HG03378 (cell line): Measurements from ENCODE around the gene SPACA5.
A peak's percentile ranks its signal among the peaks of the same experiment; 100 is the strongest.
"Not testable (repeated sequence)": the region's sequence is repeated elsewhere in the genome, so short reads cannot be mapped to it uniquely, and the experiment has no call there.

Experiments
- ATAC-seq: cut with Tn5 transposase; IDR thresholded peaks from one replicate; pipeline ENCODE4 v1.9.1; 2021; ENCODE audit warnings: mild to moderate bottlenecking, moderate library complexity; ENCODE audit not compliant: unreplicated experiment

Gene SPACA5

DNA sequence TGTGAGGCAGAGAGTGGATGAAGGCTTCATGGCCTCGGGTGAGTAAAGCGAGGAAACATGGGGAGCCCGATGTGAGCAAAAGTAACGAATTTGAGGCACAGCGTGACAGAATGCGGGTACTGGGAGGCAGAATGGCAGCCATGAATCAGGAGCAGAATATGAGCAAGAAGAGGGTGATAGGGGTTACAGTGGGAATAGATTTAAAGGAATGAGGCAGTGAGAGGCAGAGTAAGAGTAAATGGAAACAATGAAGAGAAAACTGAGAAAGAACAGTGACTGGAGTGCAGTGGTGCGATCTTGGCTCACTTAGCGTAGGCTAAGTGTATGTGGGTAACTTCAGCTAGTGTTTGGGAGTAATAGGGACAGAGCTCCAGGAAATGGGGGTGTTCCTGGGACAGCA is at the start of gene SPACA5:
Gene SPACA5, plus strand, starts transcription at position 301 of the 400 bp plus-strand sequence. CDS start 815 bp downstream, outside the sequence.
- not testable (repeated sequence) for ATAC-seq

DNA sequence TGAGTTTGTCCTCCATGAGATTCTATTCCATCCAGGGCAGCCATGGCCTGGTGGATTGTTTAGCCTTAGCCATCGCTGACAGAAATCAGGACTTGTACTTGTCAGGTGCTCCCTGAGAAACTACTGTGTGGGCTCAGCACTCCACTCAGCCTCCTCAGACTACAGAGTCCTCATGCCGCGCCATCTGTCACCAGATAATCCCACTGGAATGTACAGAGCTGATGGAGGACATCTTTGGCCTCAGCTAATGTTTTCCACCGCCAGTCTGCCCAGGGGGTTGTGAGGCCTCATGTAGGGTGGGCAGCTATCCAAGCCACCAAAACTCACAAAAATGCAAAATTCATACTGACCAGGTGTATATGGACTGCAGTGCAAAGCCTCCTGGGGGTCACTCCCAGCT is 48.6 kb upstream of the SPACA5 start:
- not testable (repeated sequence) for ATAC-seq

DNA sequence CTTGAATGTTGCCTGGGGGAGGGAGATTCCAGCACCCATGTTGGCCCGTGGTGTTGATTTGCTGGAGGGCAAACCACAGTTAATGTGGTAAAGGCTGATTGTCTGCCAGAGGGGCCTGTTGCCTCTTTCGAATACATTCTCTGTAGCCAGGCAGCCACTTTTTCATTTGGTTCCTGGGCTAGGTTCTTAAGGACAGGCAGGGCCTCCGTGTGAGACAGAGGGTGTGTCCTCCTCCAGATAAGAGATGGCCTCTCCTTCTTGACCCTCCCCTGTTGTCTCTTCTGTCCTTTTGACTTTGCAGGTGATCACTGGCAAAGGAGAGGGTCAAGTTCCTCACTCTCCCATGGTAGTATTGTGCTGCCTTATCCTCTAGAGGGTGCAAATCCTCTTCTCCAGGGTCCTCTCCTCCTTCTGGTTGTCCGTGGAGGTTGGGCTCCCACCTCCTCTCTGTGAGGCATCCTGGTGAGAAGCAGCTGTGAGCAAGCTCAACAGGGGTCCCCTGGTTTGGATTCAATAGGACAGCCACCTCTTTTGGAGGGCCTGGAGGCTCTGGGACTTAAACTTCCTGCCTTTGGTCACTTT is 47.9 kb upstream of the SPACA5 start:
- ATAC-seq, result no peak

DNA sequence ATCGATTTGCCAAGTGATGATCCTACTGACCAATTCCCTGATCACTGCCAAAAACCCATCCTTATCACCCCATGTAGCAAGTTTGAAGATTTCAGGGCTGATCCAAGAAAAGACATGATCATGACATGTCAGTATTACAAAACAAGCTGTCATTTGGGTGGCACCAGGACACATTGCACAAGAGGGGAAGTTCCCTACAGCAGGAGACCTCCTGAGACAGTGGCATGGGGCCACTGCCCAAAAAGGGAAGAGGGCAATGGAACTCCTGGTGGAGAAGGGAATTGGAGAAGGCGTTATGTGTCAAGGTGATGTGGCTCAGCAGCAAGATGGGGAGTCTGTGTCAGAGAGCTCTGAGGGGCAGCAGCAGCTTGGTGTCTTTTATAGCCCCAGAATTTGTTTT is 46.4 kb upstream of the SPACA5 start:
- no peak for ATAC-seq

DNA sequence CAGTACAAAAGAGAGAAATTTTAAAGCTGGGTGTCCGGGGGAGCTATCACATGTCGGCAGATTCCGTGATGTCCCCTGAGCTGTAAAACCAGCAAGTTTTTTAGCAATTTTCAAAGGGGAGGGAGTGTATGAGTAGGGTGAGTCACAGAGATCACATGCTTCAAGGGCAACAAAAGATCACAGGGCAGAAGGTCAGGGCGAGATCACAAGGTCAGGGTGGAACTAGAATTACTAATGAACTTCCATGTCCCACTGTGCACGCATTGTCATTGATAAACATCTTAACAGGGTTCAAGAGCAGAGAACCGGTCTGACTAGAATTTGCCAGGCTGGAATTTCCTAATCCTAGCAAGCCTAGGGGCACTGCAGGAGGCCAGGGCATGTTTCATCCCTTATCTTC is 45.0 kb upstream of the SPACA5 start:
- not testable (repeated sequence) for ATAC-seq

DNA sequence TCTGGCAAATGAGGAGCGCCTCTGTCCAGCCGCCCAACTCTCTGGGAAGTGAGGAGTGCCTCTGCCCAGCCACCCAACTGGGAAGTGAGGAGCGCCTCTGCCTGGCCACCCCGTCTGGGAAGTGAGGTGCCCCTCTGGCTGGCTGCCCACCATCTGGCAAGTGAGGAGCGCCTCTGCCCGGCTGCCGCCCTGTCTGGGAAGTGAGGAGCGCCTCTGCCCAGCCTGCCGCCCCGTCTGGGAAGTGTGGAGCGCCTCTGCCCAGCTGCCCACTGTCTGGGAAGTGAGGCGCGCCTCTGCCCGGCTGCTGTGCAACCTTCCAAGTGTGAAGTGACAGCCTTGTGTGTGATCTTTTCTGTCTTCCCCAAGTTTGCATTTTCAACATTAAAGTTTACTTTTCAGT is 41.3 kb upstream of the SPACA5 start:
- ATAC-seq, result not testable (repeated sequence)

DNA sequence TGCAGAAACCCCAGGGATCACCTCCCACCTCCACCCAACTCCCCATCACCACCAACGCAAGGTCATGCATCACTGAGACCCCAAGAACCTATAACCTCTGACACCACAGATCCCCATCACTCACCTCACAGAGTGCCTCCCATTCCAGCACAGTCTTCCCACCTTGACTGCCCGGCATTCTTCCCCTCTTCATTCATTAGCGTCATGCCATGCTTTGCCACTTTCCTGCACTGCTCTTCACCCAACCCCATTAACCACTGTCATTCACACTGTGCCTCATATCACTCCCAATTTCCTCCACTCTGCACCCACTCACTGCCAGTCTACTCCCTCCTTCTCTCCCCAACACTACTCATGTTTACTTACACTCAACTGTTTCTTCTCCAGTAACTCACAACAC is 33.6 kb upstream of the SPACA5 start:
- ATAC-seq, result no peak

DNA sequence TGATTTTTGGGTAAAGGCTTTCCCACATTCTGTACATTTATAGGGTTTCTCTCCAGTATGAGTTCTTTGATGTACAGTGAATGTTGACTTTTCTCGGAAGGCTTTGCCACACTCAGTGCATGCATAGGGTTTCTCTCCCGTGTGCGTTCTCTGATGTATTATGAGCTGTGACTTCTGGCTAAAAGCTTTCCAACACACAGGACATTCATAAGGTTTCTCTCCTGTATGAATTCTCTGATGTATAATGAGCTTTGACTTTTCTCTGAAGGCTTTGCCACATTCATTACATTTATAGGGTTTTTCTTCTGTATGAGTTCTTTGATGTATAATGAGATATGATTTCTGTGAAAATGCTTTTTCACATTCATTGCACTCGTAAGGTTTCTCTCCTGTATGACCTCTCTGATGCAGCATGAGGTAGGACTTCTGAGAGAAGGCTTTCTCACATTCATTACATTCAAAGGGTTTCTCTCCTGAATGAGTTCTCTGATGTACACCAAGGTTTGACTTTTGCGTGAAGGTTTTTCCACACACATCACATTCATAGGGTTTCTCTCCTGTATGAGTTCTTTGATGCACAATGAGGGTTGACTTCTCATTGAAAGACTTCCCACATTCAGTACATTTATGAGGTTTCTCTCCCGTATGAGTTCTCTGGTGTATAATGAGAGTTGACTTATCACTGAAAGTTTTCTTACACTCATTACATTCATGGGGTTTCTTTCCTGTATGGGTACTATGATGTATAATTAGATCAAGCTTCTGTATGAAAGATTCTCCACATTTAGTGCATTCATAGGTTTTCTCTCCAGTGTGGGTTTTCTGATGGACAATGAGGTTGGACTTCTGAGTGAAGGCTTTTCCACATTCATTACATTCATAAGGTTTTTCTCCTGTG is 30.3 kb upstream of the SPACA5 start:
- no peak for ATAC-seq

DNA sequence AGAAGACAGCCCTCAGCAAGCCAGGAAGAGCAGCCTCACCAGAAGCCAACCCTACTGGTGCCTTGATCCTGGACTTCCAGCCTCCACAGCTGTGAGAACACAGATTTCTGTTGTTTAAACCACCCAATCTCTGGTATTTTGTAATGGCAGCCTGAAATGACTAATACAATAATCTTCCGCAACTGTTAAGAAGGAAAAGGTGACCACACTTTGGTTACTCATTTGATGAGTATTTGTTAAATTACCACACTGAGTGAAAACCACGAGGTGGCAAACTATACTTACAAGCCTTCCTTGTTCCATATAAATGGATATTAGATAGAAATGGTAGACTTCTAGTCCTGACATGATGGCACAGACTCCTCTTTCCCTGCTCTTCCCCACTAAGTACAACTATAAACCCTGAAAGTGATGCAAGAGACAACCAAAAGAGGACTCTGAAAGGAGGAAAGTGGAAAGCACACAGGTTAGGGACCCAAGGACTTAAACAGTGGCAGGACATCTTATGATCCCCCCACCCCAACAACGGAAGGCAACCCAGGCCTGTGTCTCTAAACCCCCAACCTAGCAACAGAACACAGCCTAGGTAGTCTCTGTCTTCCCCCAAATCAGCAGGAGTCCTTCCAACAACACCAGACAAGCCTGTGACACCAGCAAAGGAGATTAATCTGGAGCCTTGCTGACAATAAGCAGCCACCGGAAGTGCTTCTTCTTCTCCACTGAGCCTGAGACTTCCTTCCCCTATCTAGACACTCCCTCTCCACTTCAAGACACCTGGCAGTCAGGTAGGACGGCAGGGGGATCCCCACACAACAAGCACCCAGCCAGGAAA is 15.3 kb upstream of the SPACA5 start:
- ATAC-seq, result no peak

DNA sequence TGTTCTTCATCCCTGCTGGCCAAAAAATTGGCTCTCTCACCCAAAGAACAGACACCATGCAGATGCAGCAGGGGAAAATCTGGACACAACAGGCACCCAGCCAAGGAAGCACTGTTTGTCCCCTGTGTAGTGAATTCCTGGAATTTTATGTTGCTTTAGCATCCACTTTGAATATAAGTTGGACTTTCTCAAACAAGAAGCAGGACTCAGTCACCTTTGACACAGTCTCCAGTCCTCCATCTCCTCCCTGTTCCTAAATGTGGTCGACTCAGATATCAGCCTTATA is 14.8 kb upstream of the SPACA5 start:
- no peak for ATAC-seq

DNA sequence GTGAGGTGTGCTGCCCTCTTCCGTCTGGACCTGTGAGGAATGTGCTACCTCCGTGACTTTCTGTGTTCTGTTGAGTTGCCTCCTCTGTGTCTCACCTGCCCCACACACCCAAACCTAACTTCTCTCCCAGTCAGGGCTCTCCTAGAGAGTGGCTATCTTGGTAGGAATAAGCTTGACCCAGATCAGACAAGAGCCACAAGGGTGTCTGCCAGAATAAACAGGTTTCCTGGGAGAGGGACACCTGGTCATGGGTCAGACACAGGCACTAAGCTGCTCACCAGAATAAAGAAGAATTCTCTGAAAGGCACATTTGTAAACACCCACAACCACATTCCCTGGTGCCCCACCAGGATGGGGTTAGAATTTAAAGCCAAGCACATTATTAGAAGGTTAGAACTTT is 14.1 kb upstream of the SPACA5 start:
- ATAC-seq, result no peak

DNA sequence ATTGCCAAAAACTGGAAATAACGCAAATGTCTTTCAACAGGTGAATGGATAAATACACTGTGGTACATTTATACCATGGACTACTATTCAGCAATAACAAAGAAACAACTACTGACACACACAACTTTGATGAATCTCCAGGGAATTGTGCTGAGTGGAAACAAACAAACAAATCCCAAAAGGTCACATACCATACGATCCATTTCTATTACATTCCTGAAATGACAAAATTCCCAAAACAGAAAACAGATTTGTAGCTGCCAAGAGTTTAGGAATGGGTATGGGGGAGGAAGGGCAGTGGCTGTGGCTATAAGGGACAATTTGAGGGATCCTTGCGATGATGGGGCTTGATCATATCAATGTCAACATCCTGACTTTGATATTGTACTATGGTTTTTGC is 5.5 kb upstream of the SPACA5 start:
- no peak for ATAC-seq

DNA sequence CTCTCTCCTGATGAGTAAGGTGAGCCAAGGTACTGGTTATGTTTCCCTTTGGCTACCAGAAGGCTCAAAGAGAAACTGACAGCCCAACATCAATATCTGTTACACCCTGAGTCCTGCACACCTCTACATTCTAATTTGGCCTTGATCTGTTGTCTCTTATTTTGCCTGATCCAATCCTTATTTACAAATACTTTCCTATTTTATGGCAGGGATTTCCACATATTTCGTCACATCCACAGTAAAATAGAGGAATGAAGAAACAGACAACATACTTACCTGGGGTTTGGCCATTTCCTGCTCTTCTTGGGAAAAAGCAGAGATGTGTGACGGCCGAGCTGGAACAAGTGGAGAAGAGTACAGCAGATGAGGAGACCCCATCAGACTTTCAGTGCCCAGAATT is 4.5 kb upstream of the SPACA5 start:
- no peak for ATAC-seq

DNA sequence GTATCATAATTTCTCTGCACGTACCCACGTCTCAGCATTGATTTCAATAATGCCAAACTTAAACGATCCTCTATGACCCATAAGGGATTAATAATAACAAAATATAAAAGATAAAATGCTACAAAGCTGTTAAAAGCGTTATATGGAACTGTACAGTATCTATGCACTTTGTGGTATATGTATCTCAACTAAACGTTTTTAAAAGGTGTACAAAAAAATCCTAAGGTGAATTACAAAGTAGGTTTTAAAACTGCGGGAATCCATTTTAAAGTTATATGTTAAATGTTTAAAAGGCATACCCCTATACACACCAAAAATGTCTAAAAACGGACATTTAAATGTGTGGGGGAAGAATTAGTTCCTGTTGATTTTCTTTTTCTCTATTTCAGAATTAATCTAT is 3.9 kb upstream of the SPACA5 start:
- no peak for ATAC-seq

DNA sequence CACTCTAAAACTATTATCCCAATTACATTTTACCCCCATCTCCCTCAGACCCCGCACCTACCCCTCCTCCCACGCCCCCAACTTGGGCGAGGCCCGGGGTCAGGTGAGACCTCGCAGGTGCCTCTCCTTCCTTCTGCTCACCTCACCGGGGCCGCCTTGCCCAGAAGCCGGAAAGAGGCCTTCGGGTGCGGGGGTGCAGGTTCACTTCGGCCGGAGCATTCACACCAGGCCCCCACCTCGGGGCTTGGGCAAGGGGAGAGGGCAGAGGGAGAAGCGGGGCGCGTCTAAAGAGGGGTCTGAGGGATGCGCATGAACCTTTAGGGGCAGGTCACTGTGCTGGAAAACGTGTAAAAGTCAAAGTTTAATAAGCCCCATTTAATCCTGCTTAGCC is 3.4 kb upstream of the SPACA5 start:
- ATAC-seq, result no peak

DNA sequence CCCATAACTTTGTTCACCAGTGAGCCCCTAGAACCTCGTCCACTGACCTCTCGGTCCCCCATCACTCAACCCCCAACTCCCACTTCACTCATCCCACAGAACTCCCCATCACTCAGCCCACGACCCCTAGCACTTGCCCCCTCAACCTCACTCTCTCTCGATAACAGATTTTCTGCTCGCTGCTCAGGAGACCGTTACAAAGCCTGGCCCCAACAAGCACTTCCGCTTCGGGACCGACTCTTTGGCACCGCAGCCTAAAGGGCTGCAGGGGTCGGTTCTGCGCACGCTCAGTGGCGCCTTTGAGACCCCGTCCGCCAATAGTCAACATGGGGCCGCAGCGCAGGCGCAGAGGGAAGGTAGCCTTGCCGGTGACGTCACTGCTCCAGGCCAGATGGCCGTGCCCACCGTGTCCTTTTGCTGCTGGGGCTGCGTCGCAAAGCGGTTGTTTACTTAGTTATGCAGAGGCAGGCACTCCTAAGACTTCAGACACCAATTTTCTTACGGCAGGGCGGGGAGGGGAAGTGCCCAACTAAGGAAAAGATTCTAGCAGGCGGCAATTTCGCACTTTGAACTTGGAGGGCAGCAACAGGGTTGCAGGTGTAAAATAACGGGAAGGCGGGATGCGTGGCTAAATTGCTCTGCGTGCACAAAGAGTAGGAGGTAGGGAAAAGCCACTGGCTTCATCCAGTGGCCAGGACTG is 2.9 kb upstream of the SPACA5 start, which contains the start of gene ZNF182:
Gene ZNF182, minus strand, starts transcription at position 232 of the 700 bp plus-strand sequence. CDS start 1,380 bp downstream, outside the sequence.
- ATAC-seq, result peak; percentile 85

DNA sequence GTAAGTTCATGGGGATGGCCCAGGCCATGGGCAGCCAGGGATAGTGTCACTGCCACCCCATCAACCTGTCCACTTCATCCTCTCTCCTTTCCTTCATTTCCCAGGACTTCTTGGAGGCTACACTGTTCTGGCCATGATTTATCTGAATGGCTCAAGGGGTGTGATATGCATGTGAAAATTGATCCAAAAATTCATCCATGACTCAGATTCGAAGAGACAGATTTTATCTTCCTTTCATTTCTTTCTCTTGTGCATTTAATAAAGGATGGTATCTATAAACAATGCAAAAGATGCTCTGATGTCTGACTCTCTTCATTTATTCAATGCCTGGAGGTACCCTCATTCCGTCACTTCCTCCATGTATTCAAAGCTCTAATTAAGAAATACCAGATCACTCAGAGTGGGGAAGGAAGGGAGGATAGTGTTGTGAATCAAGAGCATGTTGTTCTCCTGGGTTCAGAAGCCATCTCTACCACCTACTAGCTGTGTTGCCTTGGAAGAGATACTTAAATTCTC is 2.7 kb downstream of the SPACA5 start:
- not testable (repeated sequence) for ATAC-seq

DNA sequence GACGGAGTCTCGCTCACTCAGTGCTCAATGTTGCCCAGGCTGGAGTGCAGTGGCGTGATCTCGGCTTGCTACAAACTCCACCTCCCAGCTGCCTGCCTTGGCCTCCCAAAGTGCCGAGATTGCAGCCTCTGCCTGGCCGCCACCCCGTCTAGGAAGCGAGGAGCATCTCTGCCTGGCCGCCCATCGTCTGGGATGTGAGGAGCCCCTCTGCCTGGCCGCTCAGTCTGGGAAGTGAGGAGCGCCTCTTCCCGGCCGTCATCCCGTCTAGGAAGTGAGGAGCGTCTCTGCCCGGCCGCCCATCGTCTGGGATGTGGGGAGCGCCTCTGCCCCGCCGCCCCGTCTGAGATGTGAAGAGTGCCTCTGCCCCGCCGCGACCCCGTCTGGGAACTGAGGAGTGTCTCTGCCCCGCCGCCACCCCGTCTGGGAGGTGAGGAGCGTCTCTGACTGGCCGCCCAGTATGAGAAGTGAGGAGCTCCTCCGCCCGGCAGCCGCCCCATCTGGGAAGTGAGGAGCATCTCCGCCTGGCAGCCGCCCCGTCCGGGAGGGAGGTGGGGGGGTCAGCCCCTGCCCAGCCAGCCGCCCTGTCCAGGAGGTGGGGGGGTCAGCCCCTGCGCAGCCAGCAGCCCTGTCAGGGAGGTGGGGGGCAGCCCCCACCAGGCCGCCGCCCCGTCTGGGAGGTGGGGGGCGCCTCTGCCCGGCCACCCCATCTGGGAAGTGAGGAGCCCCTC is 10.0 kb downstream of the SPACA5 start:
- ATAC-seq, result not testable (repeated sequence)

DNA sequence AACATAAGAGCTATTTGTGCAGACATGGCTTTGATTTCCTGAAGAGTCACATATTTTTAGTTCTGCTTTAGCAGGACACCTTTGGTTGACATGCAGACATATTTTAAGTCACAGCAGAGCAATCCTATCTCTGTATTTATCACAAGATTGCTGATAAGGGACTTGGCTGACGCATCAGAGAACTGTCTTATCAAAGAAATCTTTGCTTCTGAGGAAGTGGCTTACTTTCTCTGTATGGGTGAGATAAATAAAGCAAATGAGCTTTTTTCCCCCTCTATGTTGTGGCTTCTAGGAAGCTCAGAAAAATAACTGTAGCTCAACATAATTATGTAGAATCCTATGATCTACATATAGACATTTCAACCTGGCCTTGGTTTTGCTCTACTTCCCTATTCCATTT is 13.1 kb downstream of the SPACA5 start:
- ATAC-seq, result not testable (repeated sequence)

DNA sequence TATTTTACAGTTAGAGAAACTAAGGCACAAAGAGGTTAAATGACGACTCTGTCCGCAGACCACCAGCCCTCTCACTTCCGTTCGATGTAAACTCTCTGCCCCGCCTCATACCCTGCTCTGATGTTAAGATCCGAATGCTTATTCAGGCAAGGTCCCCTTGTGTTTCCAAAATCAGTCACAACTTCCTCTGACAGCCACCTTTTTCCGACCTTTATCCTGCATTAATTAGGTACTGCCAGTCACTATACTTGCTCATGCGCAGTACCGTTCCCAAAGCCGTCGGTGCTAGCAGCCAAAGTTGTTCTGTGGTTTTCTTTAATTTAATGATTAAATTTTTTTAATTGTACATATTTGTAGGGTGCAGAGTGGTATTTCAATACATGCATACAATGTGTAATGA is 13.7 kb downstream of the SPACA5 start:
- not testable (repeated sequence) for ATAC-seq
